WERI-Rb-1 (cell line): ENCODE measurements around the gene ELANE.
"Not testable (repeated sequence)": the region's sequence is repeated elsewhere in the genome, so short reads cannot be mapped to it uniquely, and the experiment has no call there.

ENCODE experiments used
- DNase-seq: peaks from one replicate; pipeline ENCODE4 v3.0.0-alpha.2; 2020
- H3K27ac ChIP-seq: fragments of 250-450 bp; sonication (Bioruptor Pico); 2 replicates; pipeline ENCODE4 v1.5.1; 2020; ENCODE audit warnings: mild to moderate bottlenecking, moderate library complexity
- H3K27me3 ChIP-seq: fragments of 250-450 bp; sonication (Bioruptor Pico); 2 replicates; pipeline ENCODE4 v1.5.1; 2021; ENCODE audit warnings: mild to moderate bottlenecking, low read depth, moderate library complexity; ENCODE audit not compliant: insufficient read depth, severe bottlenecking
- H3K36me3 ChIP-seq: fragments of 250-450 bp; sonication (Bioruptor Pico); 2 replicates; pipeline ENCODE4 v1.5.1; 2020; ENCODE audit warnings: mild to moderate bottlenecking, moderate library complexity
- H3K4me3 ChIP-seq: 2 replicates; pipeline ENCODE4 v1.5.1; 2011; ENCODE audit warnings: low read depth, mild to moderate bottlenecking, control low read depth, low read length
- H3K9me3 ChIP-seq: fragments of 250-450 bp; sonication (Bioruptor Pico); 2 replicates; pipeline ENCODE4 v1.5.1; 2021; ENCODE audit warnings: mild to moderate bottlenecking, moderate library complexity; ENCODE audit not compliant: severe bottlenecking
- CTCF ChIP-seq: IDR thresholded peaks from 2 replicates; pipeline ENCODE4 v1.5.1; 2011; ENCODE audit warnings: low read depth, mild to moderate bottlenecking, control low read depth, inconsistent platforms, low read length

The ELANE gene

DNA sequence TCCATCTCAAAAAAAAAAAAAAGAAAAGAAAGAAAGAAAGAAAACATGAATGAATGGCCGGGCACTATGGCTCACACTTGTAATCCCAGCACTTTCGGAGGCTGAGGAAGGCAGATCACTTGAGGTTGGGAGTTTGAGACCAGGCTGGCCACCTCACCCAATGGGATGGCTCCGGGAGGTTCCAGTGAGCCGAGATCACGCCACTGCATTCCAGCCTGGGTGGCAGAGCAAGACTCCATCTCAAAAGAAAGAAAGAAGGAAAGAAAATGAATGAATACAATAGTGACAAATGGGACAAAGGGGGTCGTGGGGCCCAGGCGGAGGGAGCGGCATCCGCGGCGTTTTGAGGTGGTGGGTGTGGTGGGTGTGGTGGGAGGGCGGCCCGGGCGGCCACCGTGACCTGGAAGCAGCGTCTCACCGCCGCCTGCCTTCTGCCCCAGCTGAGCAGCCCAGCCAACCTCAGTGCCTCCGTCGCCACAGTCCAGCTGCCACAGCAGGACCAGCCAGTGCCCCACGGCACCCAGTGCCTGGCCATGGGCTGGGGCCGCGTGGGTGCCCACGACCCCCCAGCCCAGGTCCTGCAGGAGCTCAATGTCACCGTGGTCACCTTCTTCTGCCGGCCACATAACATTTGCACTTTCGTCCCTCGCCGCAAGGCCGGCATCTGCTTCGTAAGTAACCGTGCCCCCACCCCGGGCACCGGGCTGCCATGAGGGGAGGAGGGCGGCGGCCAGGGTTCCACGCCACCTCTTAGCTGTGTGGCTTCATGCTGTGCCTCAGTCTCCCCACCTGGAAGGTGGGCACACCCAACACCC is 6.2 kb upstream of the ELANE start:
- no peak overlapping the region for H3K27ac ChIP-seq
- no peak for TF ChIP-seq CTCF
- no peak for DNase-seq
- no peaks in the 10 kb centered on the region for H3K36me3 ChIP-seq
- no peaks in the 10 kb centered on the region for H3K9me3 ChIP-seq
- no peak overlapping the region for H3K4me3 ChIP-seq
- H3K27me3 ChIP-seq: no peaks in the 10 kb centered on the region

- Histone ChIP-seq H3K27me3 (no peaks in the 10 kb centered on the region), H3K4me3 (no peak overlapping the region), H3K36me3 (no peaks in the 10 kb centered on the region), H3K9me3 (no peaks in the 10 kb centered on the region), H3K27ac (no peak overlapping the region)
- DNase-seq: no peak
- TF ChIP-seq CTCF: no peak
Observed at GRCh38 chr19:848386-848921, 3.6 kb upstream of the ELANE start.

DNA sequence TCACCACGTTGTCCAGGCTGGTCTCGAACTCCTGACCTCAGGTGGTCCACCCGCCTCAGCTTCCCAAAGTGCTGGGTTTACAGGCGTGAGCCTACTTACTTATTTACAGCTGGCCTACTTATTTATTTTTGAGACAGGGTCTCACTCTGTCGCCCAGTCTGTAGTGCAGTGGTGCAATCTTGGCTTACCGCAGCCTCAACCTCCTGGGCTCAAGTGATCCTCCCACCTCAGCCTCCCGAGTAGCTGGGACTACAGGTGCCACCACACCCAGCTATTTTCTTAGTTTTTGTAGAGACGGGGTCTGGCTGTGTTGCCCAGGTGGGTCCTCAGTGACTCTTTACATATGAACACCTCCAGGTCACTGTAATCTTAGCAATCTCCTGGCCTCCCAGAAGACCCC is 2.9 kb upstream of the ELANE start:
- not testable (repeated sequence) for DNase-seq, H3K4me3 ChIP-seq, H3K9me3 ChIP-seq, H3K27me3 ChIP-seq, H3K36me3 ChIP-seq, H3K27ac ChIP-seq

GRCh38 chr19:850221-850978 is 1.7 kb upstream of the ELANE start:
- DNase-seq: peak; percentile 78
- Histone ChIP-seq H3K27ac (peak overlapping the region; percentile 39; the same call in 1 of the 2 replicates), H3K9me3 (no peaks in the 10 kb centered on the region), H3K36me3 (no peaks in the 10 kb centered on the region), H3K4me3 (peak overlapping the region; percentile 5; the same call in 1 of the 2 replicates), H3K27me3 (no peaks in the 10 kb centered on the region)
- TF ChIP-seq CTCF: no peak

DNA sequence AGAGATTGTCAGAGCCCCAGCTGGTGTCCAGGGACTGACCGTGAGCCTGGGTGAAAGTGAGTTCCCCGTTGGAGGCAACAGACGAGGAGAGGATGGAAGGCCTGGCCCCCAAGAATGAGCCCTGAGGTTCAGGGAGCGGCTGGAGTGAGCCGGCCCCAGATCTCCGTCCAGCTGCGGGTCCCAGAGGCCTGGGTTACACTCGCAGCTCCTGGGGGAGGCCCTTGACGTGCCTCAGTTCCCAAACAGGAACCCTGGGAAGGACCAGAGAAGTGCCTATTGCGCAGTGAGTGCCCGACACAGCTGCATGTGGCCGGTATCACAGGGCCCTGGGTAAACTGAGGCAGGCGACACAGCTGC is 1.1 kb upstream of the ELANE start:
- no peaks in the 10 kb centered on the region for H3K36me3 ChIP-seq
- H3K27me3 ChIP-seq: no peaks in the 10 kb centered on the region
- H3K27ac ChIP-seq: peak overlapping the region; percentile 39; the same call in 1 of the 2 replicates
- no peak for TF ChIP-seq CTCF
- H3K9me3 ChIP-seq: no peaks in the 10 kb centered on the region
- no peak for DNase-seq
- H3K4me3 ChIP-seq: no peak overlapping the region

DNA sequence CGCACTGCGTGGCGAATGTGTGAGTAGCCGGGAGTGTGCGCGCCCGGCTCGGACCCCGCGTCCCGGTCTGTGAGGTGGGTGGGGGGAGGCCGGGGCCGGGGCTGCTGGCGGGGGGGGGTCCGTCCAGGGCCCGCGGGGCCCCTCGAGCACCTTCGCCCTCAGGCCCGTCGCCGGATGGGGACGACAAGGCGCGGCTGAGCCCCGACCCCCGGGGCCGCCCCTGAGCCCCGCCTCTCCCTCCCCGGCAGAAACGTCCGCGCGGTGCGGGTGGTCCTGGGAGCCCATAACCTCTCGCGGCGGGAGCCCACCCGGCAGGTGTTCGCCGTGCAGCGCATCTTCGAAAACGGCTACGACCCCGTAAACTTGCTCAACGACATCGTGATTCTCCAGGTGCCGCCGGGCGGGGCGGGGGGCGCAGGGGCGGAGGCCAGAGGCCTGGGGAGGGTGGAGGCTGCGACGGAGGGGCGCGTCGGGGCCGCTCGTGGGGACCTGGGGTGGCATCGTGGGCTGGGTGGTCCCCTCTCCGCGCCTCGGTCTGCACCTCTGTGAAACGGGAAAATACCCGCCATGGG is 997 bp downstream of the ELANE start:
- DNase-seq: no peak
- H3K27ac ChIP-seq: no peak overlapping the region
- H3K27me3 ChIP-seq: no peaks in the 10 kb centered on the region
- H3K9me3 ChIP-seq: no peaks in the 10 kb centered on the region
- H3K36me3 ChIP-seq: no peaks in the 10 kb centered on the region
- no peak overlapping the region for H3K4me3 ChIP-seq
- TF ChIP-seq CTCF: no peak

- not testable (repeated sequence) for H3K27ac ChIP-seq, H3K9me3 ChIP-seq, H3K4me3 ChIP-seq, DNase-seq, H3K27me3 ChIP-seq, H3K36me3 ChIP-seq
Observed at GRCh38 chr19:853614-854220, 1.6 kb downstream of the ELANE start.
